Immature natural killer cell (primary cell): ENCODE measurements around the gene ABHD6. TPM values are rescaled to one million over a fixed set of nuclear protein-coding genes. Genes with fewer than 3 reads are reported as not detected.
"Not testable (repeated sequence)": the region's sequence is repeated elsewhere in the genome, so short reads cannot be mapped to it uniquely, and the experiment has no call there.

Experiments used
- DNase-seq, 3 donors: peaks; one replicate each; pipeline ENCODE4 v3.0.0; 2022; ENCODE audit warnings: mixed read lengths in 1 of 3
- H3K27ac Mint-ChIP-seq, 6 donors: one replicate each; pipeline ENCODE4 v1.8.0; 2020; ENCODE audit warnings: mixed read lengths in 6 of 6, mild to moderate bottlenecking in 5 of 6, inconsistent platforms in 4 of 6, moderate library complexity in 3 of 6
- H3K27me3 Mint-ChIP-seq, 3 donors: one replicate each; pipeline ENCODE4 v1.8.0; 2020 to 2021; ENCODE audit warnings: low read depth in 3 of 3, mild to moderate bottlenecking in 3 of 3, mixed read lengths in 3 of 3, moderate library complexity in 3 of 3, inconsistent platforms in 1 of 3
- H3K36me3 Mint-ChIP-seq, 3 donors: one replicate each; pipeline ENCODE4 v1.8.0; 2020; ENCODE audit warnings: mixed read lengths in 3 of 3, inconsistent platforms in 2 of 3, mild to moderate bottlenecking in 2 of 3
- H3K4me1 Mint-ChIP-seq, 2 donors: one replicate each; pipeline ENCODE4 v1.8.0; 2020; ENCODE audit warnings: inconsistent platforms in 2 of 2, mild to moderate bottlenecking in 2 of 2, mixed read lengths in 2 of 2, moderate library complexity in 1 of 2
- H3K4me3 Mint-ChIP-seq, 5 donors: one replicate each; pipeline ENCODE4 v1.8.0; 2020; ENCODE audit warnings: mild to moderate bottlenecking in 5 of 5, mixed read lengths in 5 of 5, inconsistent platforms in 3 of 5, moderate library complexity in 3 of 5
- H3K9me3 Mint-ChIP-seq, 6 donors: one replicate each; pipeline ENCODE4 v1.8.0; 2020; ENCODE audit warnings: mild to moderate bottlenecking in 6 of 6, mixed read lengths in 6 of 6, inconsistent platforms in 4 of 6, moderate library complexity in 3 of 6
- polyA plus RNA-seq, 3 donors: library from polyadenylated mRNA; unstranded; fragments of 300-500 nt; fragmentation: Illumina TruSeq; gene quantifications; one replicate each; pipeline ENCODE4 v1.2.3, GENCODE V29; 2021

Gene ABHD6
- polyA plus RNA-seq, 3 donors from 2014 or later: 8.5 to 8.7 (median 8.6) TPM

DNA sequence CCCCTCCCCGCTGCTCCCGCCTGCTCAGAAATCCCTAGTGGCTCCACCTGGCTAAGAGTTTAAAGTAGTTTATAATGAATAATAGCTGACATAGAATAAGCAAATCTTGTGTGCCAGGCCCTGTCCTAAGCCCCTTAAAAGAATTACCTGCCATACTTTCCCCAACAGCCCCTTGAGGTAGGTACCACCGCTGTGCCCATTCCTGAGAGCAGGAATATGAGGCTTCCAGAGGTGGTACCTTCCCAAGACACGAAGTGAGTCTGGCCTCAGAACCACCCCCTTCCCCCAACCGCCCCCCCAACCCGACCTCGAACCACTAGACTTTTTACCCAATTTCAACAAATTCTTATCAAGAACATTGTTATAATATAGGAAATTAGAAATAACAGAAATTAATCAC, 1.2 kb downstream of the ABHD6 start:
- Mint-ChIP-seq H3K4me3 (peak overlapping the region; percentile 87 to 92 (median 90)), H3K9me3 (no peaks in the 10 kb centered on the region), H3K4me1 (peaks cover 13 to 16% of the 10 kb centered on the region in 2 donors), H3K27me3 (peaks cover 3 to 12% (median 10%) of the 10 kb centered on the region in 3 donors), H3K27ac (peak overlapping the region in 1 of 6 donors; percentile 74), H3K36me3 (no peaks in the 10 kb centered on the region)
- no peak for DNase-seq

DNA sequence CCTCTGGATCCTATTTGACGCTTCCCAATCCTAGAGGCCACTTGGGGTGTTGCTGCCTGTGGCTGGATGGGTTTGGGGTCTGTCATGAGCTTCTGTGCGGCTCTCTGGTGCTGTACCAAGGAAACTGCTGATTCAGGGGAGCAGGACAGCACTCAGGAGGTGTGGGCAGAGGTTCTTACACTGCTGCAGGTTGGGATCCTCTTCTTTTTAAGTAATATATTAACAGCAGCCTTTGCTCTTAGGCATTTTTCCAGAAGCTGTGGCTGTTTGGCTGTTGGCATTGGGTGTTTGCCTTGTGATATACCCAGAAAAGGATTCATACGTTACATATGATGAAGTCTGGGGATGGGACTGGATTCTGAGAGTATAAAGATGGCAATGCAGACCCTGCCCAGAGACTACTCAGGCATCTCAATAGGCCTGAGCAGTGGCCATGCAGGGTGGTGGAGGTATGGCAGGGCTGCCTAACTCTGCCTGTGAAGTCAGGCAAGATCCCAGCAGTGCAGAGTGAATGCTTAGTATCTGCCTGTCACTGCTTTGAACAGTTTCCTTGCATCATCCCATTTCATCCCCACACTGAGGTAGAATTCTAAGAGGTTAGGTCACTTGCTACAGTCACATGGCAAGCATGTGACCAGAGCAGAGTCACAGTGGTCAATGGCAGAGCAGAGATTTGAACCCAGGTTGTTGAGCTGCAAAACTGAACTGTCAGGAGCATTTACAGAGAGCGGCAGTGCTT, 3.9 kb downstream of the ABHD6 start:
- H3K36me3 Mint-ChIP-seq: no peaks in the 10 kb centered on the region
- peaks cover 3 to 10% (median 7%) of the 10 kb centered on the region in 3 donors for H3K27me3 Mint-ChIP-seq
- no peak for DNase-seq
- H3K4me3 Mint-ChIP-seq: no peak overlapping the region
- H3K9me3 Mint-ChIP-seq: no peaks in the 10 kb centered on the region
- H3K4me1 Mint-ChIP-seq: peaks cover 13 to 15% of the 10 kb centered on the region in 2 donors
- H3K27ac Mint-ChIP-seq: peak overlapping the region in 1 of 6 donors; percentile 47

DNA sequence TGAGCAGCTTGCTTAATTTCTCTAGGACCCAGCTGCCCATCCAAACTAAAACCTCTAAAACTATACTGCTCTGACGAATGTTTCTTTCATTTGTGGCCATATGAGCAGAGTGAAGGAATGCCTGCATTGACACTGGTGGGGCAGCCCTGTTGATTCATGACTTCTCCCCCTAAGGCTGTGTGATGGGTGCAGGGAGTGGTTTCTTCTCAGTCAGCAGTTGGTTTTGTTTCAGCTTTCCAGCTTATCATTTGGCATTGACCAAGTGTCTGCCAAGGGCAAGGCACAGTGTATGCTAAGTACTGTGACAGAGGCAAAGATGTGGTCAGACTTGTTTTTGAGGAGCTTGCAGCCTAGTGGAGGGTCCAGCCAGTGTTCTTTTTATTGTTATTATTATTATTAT, 4.7 kb downstream of the ABHD6 start:
- Mint-ChIP-seq H3K4me1 (peaks cover 9 to 13% of the 10 kb centered on the region in 2 donors), H3K4me3 (no peak overlapping the region), H3K36me3 (no peaks in the 10 kb centered on the region), H3K27me3 (peaks cover 3 to 6% (median 5%) of the 10 kb centered on the region in 3 donors), H3K9me3 (no peaks in the 10 kb centered on the region), H3K27ac (no peak overlapping the region)
- no peak for DNase-seq

DNA sequence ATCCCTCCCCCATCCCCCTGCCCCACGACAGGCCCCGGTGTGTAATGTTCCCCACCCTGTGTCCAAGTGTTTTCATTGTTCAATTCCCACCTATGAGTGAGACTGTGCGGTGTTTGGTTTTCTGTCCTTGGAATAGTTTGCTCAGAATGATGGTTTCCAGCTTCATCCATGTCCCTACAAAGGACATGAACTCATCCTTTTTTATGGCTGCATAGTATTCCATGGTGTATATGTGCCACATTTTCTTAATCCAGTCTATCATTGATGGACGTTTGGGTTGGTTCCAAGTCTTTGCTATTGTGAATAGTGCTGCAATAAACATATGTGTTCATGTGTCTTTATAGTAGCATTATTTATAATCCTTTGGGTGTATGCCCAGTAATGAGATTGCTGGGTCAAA, 5.3 kb downstream of the ABHD6 start:
- peaks cover 9 to 13% of the 10 kb centered on the region in 2 donors for H3K4me1 Mint-ChIP-seq
- H3K9me3 Mint-ChIP-seq, H3K36me3 Mint-ChIP-seq, H3K4me3 Mint-ChIP-seq, DNase-seq, H3K27me3 Mint-ChIP-seq, H3K27ac Mint-ChIP-seq: not testable (repeated sequence)

DNA sequence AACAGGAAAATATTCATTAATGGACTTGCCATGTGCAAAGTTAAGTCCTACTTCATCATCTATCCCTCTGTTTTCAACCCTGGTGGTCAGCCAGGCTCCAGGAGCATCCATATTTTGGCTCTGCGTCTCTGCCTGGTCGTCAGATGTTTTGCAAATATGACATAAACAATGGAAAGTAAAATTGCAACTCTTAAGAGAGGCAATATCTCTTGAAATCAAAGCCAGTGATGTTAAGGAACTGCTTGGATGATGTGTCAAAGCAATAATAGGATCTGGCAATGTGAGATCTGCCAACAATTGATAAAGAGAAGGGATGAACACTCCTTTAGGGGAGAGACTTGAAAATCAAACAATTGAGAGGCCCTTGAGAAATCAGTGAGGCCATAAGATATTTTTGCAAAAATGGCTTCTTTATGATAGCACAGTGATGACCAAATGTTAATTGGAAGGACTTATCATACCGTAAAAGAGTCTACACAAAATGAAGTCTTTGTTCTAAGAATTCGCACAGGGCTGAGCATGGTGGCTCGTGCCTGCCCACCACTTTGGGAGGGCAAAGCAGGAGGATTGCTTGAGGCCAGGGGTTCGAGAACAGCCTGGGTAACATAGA, 6.5 kb downstream of the ABHD6 start:
- no peaks in the 10 kb centered on the region for H3K36me3 Mint-ChIP-seq
- peak overlapping the region in 1 of 6 donors; percentile 24 for H3K27ac Mint-ChIP-seq
- no peak overlapping the region for H3K4me3 Mint-ChIP-seq
- H3K9me3 Mint-ChIP-seq: no peaks in the 10 kb centered on the region
- H3K27me3 Mint-ChIP-seq: peaks cover 0 to 2% (median 0%) of the 10 kb centered on the region in 3 donors
- no peak for DNase-seq
- peaks cover 3 to 5% of the 10 kb centered on the region in 2 donors for H3K4me1 Mint-ChIP-seq

DNA sequence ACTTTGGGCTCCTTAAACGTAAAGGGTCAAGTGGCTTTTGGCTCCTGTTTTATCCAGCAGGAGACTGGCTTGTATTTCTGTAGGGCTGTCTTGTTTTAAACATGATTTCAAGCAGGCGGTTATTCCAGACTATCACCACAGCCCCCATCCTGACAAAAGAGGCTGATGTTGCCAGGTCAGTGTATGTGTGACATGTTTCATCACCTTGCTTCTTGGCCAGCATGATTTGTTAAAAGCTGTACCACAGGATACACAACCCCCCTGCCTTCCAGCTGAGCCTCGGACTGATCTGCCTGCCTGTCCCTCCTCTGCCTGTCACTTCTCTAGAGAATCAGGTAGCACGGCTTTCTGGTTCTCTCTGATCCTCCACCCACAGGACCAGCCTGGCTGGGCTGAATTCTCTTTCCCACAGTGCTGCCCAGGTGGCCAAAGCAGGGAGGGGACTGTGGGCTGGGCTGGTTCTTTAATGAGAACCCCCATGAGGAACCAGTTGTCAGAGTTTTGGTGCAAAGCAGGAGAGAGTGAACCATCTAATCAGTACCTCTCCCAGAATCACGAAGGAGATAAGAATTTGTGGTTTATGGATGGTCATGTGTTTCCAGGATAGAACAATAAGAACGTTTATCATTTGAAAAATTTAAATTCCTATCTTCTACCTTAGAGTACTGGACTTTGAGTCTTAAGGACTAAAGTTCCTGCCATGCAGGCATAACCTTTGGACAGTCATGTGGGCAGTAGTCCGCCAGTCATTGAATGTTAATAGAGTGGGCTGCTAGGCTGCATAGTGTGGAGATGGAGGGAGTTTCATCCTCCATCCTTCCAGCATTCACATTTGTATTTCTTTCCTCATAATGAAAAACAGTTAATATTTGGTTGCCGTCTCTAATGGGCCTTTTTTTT, 8.8 kb downstream of the ABHD6 start:
- H3K27me3 Mint-ChIP-seq: no peaks in the 10 kb centered on the region
- DNase-seq: no peak
- no peaks in the 10 kb centered on the region for H3K9me3 Mint-ChIP-seq
- H3K4me3 Mint-ChIP-seq: no peak overlapping the region
- H3K4me1 Mint-ChIP-seq: peaks cover 2 to 8% of the 10 kb centered on the region in 2 donors
- no peak overlapping the region for H3K27ac Mint-ChIP-seq
- H3K36me3 Mint-ChIP-seq: no peaks in the 10 kb centered on the region

DNA sequence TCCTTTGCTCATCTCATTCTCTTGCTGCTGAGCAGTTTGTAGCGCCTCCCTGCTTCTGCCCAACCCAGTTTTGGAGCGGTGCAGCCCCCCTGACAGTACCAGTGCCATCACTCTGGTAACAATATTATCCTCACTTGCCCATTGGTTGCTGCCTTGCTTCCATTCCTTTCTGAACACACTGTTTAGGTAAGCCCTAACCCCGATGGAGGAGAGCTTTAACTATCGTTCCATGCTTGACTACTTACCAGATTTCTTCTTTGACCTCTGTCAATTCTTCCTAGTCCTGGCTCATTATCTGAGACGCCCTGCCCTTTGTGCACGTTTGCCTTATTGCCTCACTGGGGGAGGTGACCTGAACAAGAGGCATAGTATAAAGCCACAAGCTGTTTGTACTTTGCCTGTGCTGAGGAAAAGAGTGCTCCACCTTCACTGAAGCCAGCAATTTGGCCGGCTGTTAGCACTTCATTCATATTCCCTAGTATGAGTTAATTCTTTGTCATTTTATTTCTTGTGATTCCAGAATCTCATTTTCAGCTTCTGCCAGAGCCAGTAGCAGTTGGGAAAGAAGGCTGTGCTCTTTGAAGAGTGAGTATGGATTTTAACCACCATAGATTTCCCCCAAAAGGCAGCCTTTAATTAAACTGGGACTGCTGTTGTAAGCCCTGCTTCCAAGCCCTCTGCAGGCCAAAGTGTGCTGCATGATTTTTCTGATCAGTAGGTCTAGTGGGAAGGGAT, 11.9 kb downstream of the ABHD6 start:
- H3K27me3 Mint-ChIP-seq: peaks cover 0 to 3% (median 0%) of the 10 kb centered on the region in 3 donors
- H3K36me3 Mint-ChIP-seq: no peaks in the 10 kb centered on the region
- no peak for DNase-seq
- H3K9me3 Mint-ChIP-seq: no peaks in the 10 kb centered on the region
- no peak overlapping the region for H3K27ac Mint-ChIP-seq
- no peak overlapping the region for H3K4me3 Mint-ChIP-seq
- peaks cover 21 to 32% of the 10 kb centered on the region in 2 donors for H3K4me1 Mint-ChIP-seq

DNA sequence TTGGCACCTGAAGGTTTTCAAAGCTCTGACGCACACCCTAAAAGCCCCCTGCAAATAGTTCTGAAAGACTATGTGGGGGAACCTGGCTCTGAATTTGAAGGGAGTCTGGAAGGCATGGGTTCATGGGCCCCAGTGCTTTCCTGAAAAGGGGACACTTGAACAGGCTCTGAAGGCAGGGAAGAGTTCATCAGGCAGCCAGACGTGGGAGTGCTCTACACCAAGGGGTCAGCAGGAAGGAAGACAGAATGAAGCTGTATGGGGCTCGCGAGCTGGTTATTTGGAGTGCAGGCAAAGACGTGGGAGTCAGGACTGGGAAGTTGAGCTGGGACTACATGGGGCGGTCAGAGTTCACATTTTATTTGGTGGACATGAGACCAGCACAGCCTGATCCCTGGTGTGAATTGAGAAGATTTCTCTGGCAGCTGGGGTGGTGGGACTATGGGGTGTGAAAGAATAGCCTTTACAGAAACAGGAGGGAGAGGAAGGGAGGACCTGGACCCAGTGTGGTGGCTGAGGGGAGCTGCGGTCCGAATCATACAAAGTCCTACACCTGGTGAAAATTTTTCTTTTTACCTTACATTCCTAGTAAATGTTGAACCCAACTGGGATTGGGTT, 12.6 kb downstream of the ABHD6 start:
- no peaks in the 10 kb centered on the region for H3K36me3 Mint-ChIP-seq
- DNase-seq: no peak
- no peaks in the 10 kb centered on the region for H3K9me3 Mint-ChIP-seq
- no peak overlapping the region for H3K4me3 Mint-ChIP-seq
- H3K27me3 Mint-ChIP-seq: peaks cover 0 to 3% (median 0%) of the 10 kb centered on the region in 3 donors
- H3K4me1 Mint-ChIP-seq: peaks cover 26 to 37% of the 10 kb centered on the region in 2 donors
- H3K27ac Mint-ChIP-seq: no peak overlapping the region

DNA sequence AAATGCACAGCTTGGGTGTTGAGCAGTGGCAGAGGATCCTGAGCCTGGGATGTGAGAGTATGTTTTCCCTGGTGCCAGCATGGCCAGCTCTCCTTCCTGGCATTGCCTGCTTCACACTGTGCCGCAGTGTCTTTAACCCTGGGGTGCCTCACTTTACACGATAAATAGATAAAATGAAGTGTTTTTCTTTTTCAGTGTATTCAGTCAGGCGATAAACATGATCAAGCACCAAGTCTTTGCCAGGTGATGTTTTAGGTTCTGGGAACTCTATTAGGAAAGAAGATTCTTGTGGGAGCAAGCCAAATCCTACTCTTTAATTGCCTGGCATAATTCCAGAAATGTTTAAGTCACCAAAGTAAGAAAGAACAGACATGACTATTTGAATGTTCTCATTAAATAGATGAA, 14.0 kb downstream of the ABHD6 start:
- peak overlapping the region in 1 of 6 donors; percentile 46 for H3K27ac Mint-ChIP-seq

DNA sequence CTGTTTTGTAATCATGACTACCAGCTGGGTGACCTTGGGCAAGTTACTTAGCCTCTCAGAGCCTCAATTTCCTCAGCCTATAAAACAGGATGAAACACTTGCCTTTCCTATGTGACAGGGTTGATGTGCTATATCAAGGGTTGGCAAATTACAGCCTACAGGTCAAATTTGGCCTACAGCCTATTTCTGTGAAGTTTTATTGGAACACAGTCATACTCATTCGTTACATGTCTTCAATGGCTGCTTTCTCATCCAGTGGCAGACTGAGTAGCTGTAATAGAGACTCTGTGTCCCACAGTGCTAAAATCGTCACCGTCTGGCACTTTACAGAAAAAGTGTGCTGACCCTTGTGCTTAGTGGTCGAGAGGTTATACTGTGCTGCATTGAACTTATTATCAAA, 16.6 kb downstream of the ABHD6 start:
- no peak overlapping the region for H3K4me3 Mint-ChIP-seq

More for the DNA sequence above, 14.0 kb downstream of the ABHD6 start:
- peak overlapping the region in 1 of 5 donors; percentile 36 for H3K4me3 Mint-ChIP-seq
- peaks cover 0 to 4% (median 3%) of the 10 kb centered on the region in 3 donors for H3K36me3 Mint-ChIP-seq
- peaks cover 0 to 3% (median 0%) of the 10 kb centered on the region in 3 donors for H3K27me3 Mint-ChIP-seq
- DNase-seq: no peak
- H3K4me1 Mint-ChIP-seq: peaks cover 32 to 46% of the 10 kb centered on the region in 2 donors
- no peaks in the 10 kb centered on the region for H3K9me3 Mint-ChIP-seq

DNA sequence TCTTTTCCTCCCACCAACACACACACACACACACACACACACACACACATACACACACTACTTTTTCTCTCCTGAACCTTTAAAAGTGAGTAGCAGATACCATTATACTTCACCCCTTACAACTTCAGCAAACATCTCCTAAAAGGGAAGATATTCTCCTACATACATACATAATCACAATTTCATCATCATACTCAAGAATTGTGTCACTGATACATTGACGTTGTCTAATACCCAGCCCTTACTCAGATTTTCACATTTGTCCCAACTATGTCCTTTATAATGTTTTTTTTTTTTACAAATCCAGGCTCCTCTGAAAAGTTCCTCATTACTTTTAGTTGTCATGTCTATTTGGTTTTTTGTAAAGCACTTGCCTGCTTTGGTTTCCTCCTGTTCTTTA, 18.5 kb downstream of the ABHD6 start:
- H3K36me3 Mint-ChIP-seq: peaks cover 8 to 24% (median 11%) of the 10 kb centered on the region in 3 donors
- H3K4me1 Mint-ChIP-seq: peaks cover 30 to 42% of the 10 kb centered on the region in 2 donors
- H3K27ac Mint-ChIP-seq: peak overlapping the region in 2 of 6 donors; percentile 13 to 59
- DNase-seq: no peak
- no peaks in the 10 kb centered on the region for H3K9me3 Mint-ChIP-seq
- peak overlapping the region in 1 of 5 donors; percentile 40 for H3K4me3 Mint-ChIP-seq
- H3K27me3 Mint-ChIP-seq: peaks cover 0 to 3% (median 0%) of the 10 kb centered on the region in 3 donors

More for the DNA sequence above, 16.6 kb downstream of the ABHD6 start:
- Mint-ChIP-seq H3K27ac (peak overlapping the region in 1 of 6 donors; percentile 11), H3K27me3 (peaks cover 0 to 3% (median 0%) of the 10 kb centered on the region in 3 donors), H3K9me3 (no peaks in the 10 kb centered on the region), H3K4me1 (peaks cover 32 to 46% of the 10 kb centered on the region in 2 donors), H3K36me3 (peaks cover 4 to 18% (median 11%) of the 10 kb centered on the region in 3 donors)
- DNase-seq: no peak

DNA sequence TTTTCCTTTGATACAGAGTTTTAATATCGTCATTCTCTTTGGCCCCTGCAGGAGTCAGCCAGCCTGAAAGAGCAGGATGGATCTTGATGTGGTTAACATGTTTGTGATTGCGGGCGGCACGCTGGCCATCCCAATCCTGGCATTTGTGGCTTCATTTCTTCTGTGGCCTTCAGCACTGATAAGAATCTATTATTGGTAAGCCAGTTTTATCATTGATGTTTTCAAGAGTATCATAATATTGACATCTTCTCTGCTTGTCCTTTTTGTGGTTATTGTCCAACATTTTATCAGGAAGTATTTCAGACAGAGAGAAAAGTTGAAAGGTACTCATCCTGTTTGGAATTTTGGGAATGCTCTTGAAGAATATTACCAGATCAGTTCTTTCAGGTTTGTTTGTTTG, 18.9 kb downstream of the ABHD6 start:
- H3K9me3 Mint-ChIP-seq: no peaks in the 10 kb centered on the region
- no peak overlapping the region for H3K27ac Mint-ChIP-seq

More for the DNA sequence above, 18.9 kb downstream of the ABHD6 start:
- peaks cover 29 to 37% of the 10 kb centered on the region in 2 donors for H3K4me1 Mint-ChIP-seq
- no peak for DNase-seq
- H3K27me3 Mint-ChIP-seq: peaks cover 0 to 3% (median 0%) of the 10 kb centered on the region in 3 donors
- H3K36me3 Mint-ChIP-seq: peaks cover 8 to 24% (median 11%) of the 10 kb centered on the region in 3 donors
- H3K4me3 Mint-ChIP-seq: no peak overlapping the region
